WTC11 (cell line): Measurements from ENCODE around the gene SIN3B.

ENCODE experiments used
- MAX ChIP-seq: sonication (generic); formaldehyde crosslinking; IDR thresholded peaks from 2 replicates; pipeline ENCODE4 v1.8.0; 2022; ENCODE audit warnings: mild to moderate bottlenecking, missing genetic modification reagents
- NR2C2 ChIP-seq: sonication (generic); formaldehyde crosslinking; IDR thresholded peaks from 2 replicates; pipeline ENCODE4 v1.8.0; 2022; ENCODE audit warnings: mild to moderate bottlenecking, missing genetic modification reagents
- NR3C1 ChIP-seq: sonication (generic); formaldehyde crosslinking; conservative IDR thresholded peaks from 2 replicates; pipeline ENCODE4 v1.8.1; 2023; ENCODE audit warnings: low read depth, mild to moderate bottlenecking, missing genetic modification reagents
- USF2 ChIP-seq: sonication (generic); formaldehyde crosslinking; IDR thresholded peaks from 2 replicates; pipeline ENCODE4 v1.8.1; 2023; ENCODE audit warnings: mild to moderate bottlenecking, missing genetic modification reagents, moderate library complexity
- TF ChIP-seq, protein P1 (sequence below): sonication (generic); formaldehyde crosslinking; IDR thresholded peaks from 2 replicates; pipeline ENCODE4 v1.8.0; 2022; ENCODE audit warnings: missing genetic modification reagents
- TF ChIP-seq, protein P2 (sequence below): fragments of 200-600 bp; IDR thresholded peaks from 2 replicates; pipeline ENCODE4 v1.8.0; 2022; ENCODE audit warnings: antibody characterized with exemption
- TF ChIP-seq, protein P3 (sequence below): sonication (generic); formaldehyde crosslinking; IDR thresholded peaks from 2 replicates; pipeline ENCODE4 v1.8.1; 2022; ENCODE audit warnings: low read depth, missing genetic modification reagents, borderline replicate concordance
- TF ChIP-seq, protein P4 (sequence below): sonication (generic); formaldehyde crosslinking; IDR thresholded peaks from 2 replicates; pipeline ENCODE4 v1.8.1; 2022; ENCODE audit warnings: mild to moderate bottlenecking, missing genetic modification reagents, moderate library complexity, borderline replicate concordance

GRCh38 chr19:16797876-16798275, 31.3 kb upstream of the SIN3B start:
- TF ChIP-seq, protein P1, sequence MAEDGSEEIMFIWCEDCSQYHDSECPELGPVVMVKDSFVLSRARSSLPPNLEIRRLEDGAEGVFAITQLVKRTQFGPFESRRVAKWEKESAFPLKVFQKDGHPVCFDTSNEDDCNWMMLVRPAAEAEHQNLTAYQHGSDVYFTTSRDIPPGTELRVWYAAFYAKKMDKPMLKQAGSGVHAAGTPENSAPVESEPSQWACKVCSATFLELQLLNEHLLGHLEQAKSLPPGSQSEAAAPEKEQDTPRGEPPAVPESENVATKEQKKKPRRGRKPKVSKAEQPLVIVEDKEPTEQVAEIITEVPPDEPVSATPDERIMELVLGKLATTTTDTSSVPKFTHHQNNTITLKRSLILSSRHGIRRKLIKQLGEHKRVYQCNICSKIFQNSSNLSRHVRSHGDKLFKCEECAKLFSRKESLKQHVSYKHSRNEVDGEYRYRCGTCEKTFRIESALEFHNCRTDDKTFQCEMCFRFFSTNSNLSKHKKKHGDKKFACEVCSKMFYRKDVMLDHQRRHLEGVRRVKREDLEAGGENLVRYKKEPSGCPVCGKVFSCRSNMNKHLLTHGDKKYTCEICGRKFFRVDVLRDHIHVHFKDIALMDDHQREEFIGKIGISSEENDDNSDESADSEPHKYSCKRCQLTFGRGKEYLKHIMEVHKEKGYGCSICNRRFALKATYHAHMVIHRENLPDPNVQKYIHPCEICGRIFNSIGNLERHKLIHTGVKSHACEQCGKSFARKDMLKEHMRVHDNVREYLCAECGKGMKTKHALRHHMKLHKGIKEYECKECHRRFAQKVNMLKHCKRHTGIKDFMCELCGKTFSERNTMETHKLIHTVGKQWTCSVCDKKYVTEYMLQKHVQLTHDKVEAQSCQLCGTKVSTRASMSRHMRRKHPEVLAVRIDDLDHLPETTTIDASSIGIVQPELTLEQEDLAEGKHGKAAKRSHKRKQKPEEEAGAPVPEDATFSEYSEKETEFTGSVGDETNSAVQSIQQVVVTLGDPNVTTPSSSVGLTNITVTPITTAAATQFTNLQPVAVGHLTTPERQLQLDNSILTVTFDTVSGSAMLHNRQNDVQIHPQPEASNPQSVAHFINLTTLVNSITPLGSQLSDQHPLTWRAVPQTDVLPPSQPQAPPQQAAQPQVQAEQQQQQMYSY (CRISPR knock-in tag) = no peak
- TF ChIP-seq USF2 (CRISPR knock-in tag) (no peak), NR3C1 (CRISPR knock-in tag) (no peak), NR2C2 (CRISPR knock-in tag) (no peak), MAX (CRISPR knock-in tag) (no peak)
- TF ChIP-seq, protein P2, sequence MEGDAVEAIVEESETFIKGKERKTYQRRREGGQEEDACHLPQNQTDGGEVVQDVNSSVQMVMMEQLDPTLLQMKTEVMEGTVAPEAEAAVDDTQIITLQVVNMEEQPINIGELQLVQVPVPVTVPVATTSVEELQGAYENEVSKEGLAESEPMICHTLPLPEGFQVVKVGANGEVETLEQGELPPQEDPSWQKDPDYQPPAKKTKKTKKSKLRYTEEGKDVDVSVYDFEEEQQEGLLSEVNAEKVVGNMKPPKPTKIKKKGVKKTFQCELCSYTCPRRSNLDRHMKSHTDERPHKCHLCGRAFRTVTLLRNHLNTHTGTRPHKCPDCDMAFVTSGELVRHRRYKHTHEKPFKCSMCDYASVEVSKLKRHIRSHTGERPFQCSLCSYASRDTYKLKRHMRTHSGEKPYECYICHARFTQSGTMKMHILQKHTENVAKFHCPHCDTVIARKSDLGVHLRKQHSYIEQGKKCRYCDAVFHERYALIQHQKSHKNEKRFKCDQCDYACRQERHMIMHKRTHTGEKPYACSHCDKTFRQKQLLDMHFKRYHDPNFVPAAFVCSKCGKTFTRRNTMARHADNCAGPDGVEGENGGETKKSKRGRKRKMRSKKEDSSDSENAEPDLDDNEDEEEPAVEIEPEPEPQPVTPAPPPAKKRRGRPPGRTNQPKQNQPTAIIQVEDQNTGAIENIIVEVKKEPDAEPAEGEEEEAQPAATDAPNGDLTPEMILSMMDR = no peak
- TF ChIP-seq, protein P3, sequence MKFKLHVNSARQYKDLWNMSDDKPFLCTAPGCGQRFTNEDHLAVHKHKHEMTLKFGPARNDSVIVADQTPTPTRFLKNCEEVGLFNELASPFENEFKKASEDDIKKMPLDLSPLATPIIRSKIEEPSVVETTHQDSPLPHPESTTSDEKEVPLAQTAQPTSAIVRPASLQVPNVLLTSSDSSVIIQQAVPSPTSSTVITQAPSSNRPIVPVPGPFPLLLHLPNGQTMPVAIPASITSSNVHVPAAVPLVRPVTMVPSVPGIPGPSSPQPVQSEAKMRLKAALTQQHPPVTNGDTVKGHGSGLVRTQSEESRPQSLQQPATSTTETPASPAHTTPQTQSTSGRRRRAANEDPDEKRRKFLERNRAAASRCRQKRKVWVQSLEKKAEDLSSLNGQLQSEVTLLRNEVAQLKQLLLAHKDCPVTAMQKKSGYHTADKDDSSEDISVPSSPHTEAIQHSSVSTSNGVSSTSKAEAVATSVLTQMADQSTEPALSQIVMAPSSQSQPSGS = no peak
- TF ChIP-seq, protein P4, sequence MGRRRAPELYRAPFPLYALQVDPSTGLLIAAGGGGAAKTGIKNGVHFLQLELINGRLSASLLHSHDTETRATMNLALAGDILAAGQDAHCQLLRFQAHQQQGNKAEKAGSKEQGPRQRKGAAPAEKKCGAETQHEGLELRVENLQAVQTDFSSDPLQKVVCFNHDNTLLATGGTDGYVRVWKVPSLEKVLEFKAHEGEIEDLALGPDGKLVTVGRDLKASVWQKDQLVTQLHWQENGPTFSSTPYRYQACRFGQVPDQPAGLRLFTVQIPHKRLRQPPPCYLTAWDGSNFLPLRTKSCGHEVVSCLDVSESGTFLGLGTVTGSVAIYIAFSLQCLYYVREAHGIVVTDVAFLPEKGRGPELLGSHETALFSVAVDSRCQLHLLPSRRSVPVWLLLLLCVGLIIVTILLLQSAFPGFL = no peak
